NCI-H1694 treated with DMSO at 0.1 percent for 48 hours (cell line): ENCODE results near the gene PRND.
"Not testable (repeated sequence)": the region's sequence is repeated elsewhere in the genome, so short reads cannot be mapped to it uniquely, and the experiment has no call there.

ENCODE experiments used
- DNase-seq: peaks from one replicate; lab custom pipeline; 2025; lab: John Stamatoyannopoulos, UW

PRND gene

GRCh38 chr20:4708856-4709255 is 12.9 kb upstream of the PRND start:
- DNase-seq = no peak

- DNase-seq = no peak
These were observed 12.2 kb upstream of the PRND start for GRCh38 chr20:4709261-4710105.

- DNase-seq = no peak
These were observed 11.6 kb upstream of the PRND start for GRCh38 chr20:4710106-4710475.

GRCh38 chr20:4711511-4711910 is 10.2 kb upstream of the PRND start:
- DNase-seq = no peak

GRCh38 chr20:4713401-4713800 is 8.3 kb upstream of the PRND start:
- no peak for DNase-seq

GRCh38 chr20:4714818-4715217 is 6.9 kb upstream of the PRND start:
- DNase-seq = no peak

GRCh38 chr20:4717816-4718570 is 3.7 kb upstream of the PRND start:
- no peak for DNase-seq

- no peak for DNase-seq
These were observed 2.5 kb upstream of the PRND start for GRCh38 chr20:4719190-4719589.

GRCh38 chr20:4720041-4720976 is 1.4 kb upstream of the PRND start:
- DNase-seq = peak; percentile 44

- DNase-seq = no peak
These were observed 746 bp upstream of the PRND start for GRCh38 chr20:4720977-4721349.

GRCh38 chr20:4722571-4722970 is 862 bp downstream of the PRND start:
- DNase-seq = no peak

GRCh38 chr20:4722993-4723392 is 1.3 kb downstream of the PRND start:
- DNase-seq = no peak

GRCh38 chr20:4723553-4723952 is 1.8 kb downstream of the PRND start:
- not testable (repeated sequence) for DNase-seq

GRCh38 chr20:4724459-4725262 is 3.0 kb downstream of the PRND start:
- no peak for DNase-seq

GRCh38 chr20:4725263-4725550 is 3.5 kb downstream of the PRND start:
- DNase-seq = no peak

- DNase-seq = no peak
These were observed 5.1 kb downstream of the PRND start for GRCh38 chr20:4726710-4727397.

- no peak for DNase-seq
These were observed 6.5 kb downstream of the PRND start for GRCh38 chr20:4728120-4728760.

- DNase-seq = no peak
These were observed 7.6 kb downstream of the PRND start for GRCh38 chr20:4729265-4729664.

- DNase-seq = no peak
These were observed 9.1 kb downstream of the PRND start for GRCh38 chr20:4730780-4731179.

GRCh38 chr20:4736875-4737274 is 15.2 kb downstream of the PRND start:
- DNase-seq = no peak
